ENCODE measurements around the gene NR2F1-AS1.

- TF ChIP-seq, protein P1, sequence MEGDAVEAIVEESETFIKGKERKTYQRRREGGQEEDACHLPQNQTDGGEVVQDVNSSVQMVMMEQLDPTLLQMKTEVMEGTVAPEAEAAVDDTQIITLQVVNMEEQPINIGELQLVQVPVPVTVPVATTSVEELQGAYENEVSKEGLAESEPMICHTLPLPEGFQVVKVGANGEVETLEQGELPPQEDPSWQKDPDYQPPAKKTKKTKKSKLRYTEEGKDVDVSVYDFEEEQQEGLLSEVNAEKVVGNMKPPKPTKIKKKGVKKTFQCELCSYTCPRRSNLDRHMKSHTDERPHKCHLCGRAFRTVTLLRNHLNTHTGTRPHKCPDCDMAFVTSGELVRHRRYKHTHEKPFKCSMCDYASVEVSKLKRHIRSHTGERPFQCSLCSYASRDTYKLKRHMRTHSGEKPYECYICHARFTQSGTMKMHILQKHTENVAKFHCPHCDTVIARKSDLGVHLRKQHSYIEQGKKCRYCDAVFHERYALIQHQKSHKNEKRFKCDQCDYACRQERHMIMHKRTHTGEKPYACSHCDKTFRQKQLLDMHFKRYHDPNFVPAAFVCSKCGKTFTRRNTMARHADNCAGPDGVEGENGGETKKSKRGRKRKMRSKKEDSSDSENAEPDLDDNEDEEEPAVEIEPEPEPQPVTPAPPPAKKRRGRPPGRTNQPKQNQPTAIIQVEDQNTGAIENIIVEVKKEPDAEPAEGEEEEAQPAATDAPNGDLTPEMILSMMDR (IDR thresholded peaks at IDR 0.05), result no peak
- TF ChIP-seq POLR2A (IDR thresholded peaks at IDR 0.05), result no peak
Measured at GRCh38 chr5:93585041-93585766, 4.2 kb upstream of the NR2F1-AS1 start.
